Measurements from ENCODE around the gene SLC25A41.

Gene SLC25A41

GRCh38 chr19:6433663-6434062, at the start of gene SLC25A41:
Gene SLC25A41 (minus strand): TSS chr19:6433763. CDS start chr19:6433693, 70 bp downstream.
- DNase-seq (ENCODE audit: low read depth), result no peak

- DNase-seq (ENCODE audit: low read depth), result no peak
These were observed 49.7 kb upstream of the SLC25A41 start for GRCh38 chr19:6483235-6483634.

- DNase-seq (ENCODE audit: low read depth), result no peak
These were observed 48.8 kb upstream of the SLC25A41 start for GRCh38 chr19:6482343-6482686.

- peak; percentile 36 for DNase-seq (ENCODE audit: low read depth)
These were observed 48.2 kb upstream of the SLC25A41 start, which contains the start of gene DENND1C for GRCh38 chr19:6481541-6482342. Gene DENND1C (minus strand): TSS chr19:6481787. CDS start chr19:6481695, 92 bp downstream.

- no peak for DNase-seq (ENCODE audit: low read depth)
These were observed 47.4 kb upstream of the SLC25A41 start for GRCh38 chr19:6480848-6481415.

- DNase-seq (ENCODE audit: low read depth), result no peak
These were observed 46.4 kb upstream of the SLC25A41 start for GRCh38 chr19:6479836-6480398.

- DNase-seq (ENCODE audit: low read depth), result no peak
These were observed 45.3 kb upstream of the SLC25A41 start for GRCh38 chr19:6478815-6479214.

GRCh38 chr19:6476896-6477431, 43.4 kb upstream of the SLC25A41 start:
- no peak for DNase-seq (ENCODE audit: low read depth)

GRCh38 chr19:6476155-6476895, 42.8 kb upstream of the SLC25A41 start:
- peak; percentile 39 for DNase-seq (ENCODE audit: low read depth)

GRCh38 chr19:6475321-6476108, 42.0 kb upstream of the SLC25A41 start:
- DNase-seq (ENCODE audit: low read depth), result no peak

GRCh38 chr19:6473647-6474046, 40.1 kb upstream of the SLC25A41 start:
- no peak for DNase-seq (ENCODE audit: low read depth)

GRCh38 chr19:6472713-6473112, 39.1 kb upstream of the SLC25A41 start:
- DNase-seq (ENCODE audit: low read depth), result no peak

- no peak for DNase-seq (ENCODE audit: low read depth)
These were observed 37.5 kb upstream of the SLC25A41 start for GRCh38 chr19:6471076-6471475.

- no peak for DNase-seq (ENCODE audit: low read depth)
These were observed 36.6 kb upstream of the SLC25A41 start for GRCh38 chr19:6470173-6470572.

GRCh38 chr19:6467384-6467783, 33.8 kb upstream of the SLC25A41 start:
- no peak for DNase-seq (ENCODE audit: low read depth)

- DNase-seq (ENCODE audit: low read depth), result no peak
These were observed 33.1 kb upstream of the SLC25A41 start for GRCh38 chr19:6466526-6467248.

GRCh38 chr19:6465663-6466062, 32.1 kb upstream of the SLC25A41 start:
- no peak for DNase-seq (ENCODE audit: low read depth)

GRCh38 chr19:6465006-6465405, 31.4 kb upstream of the SLC25A41 start:
- no peak for DNase-seq (ENCODE audit: low read depth)

GRCh38 chr19:6464070-6464873, 30.7 kb upstream of the SLC25A41 start, which contains the start of gene CRB3:
Gene CRB3 (plus strand): TSS chr19:6464271. CDS start chr19:6464702, 431 bp downstream.
- DNase-seq (ENCODE audit: low read depth), result peak; percentile 29
